ENCODE data around the gene FTSJ1.

DNA sequence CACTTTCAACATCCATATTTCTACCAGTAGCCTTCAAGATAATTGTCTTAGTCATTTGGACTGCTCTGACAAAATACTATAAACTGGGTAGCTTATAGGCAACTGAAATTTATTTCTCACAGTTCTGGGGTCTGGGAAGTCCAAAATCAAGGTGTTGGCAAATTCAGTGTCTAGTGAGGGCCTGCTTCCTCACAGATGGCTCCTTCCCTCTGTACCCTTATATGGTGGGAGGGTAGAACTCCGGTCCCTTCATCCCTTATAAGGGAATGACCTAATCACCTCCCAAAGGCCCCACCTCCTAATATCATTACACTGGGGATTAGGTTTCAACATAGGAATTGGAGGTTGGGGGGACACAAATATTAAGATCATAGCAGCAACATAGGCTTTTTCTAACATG is 56.2 kb downstream of the FTSJ1 start:
- no peak for TF ChIP-seq EZH2 (IDR thresholded peaks at IDR 0.05; ENCODE audit: borderline replicate concordance, insufficient read depth, low read length, poor library complexity, severe bottlenecking)
- TF ChIP-seq EP300 (conservative IDR thresholded peaks at IDR 0.05; ENCODE audit: poor library complexity, severe bottlenecking), result no peak
- no peak for TF ChIP-seq MXI1 (conservative IDR thresholded peaks at IDR 0.05; ENCODE audit: poor library complexity, severe bottlenecking)
- no peak for TF ChIP-seq SMC3 (conservative IDR thresholded peaks at IDR 0.05; ENCODE audit: poor library complexity)
- no peak for TF ChIP-seq CTCF (IDR thresholded peaks at IDR 0.05; ENCODE audit: poor library complexity, severe bottlenecking)
- TF ChIP-seq TAF1 (IDR thresholded peaks at IDR 0.05; ENCODE audit: low read depth), result no peak

Measured in neural cell (in vitro differentiated cells).